Hepatocyte (in vitro differentiated cells): Measurements from ENCODE around the gene FCMR. TPM values are rescaled to one million over a fixed set of nuclear protein-coding genes. Genes with fewer than 3 reads are reported as not detected.

Experiments
- DNase-seq: peaks from one replicate; pipeline ENCODE4 v3.0.0-alpha.2; 2016; ENCODE audit warnings: low spot score
- H2AFZ ChIP-seq: fragments of 200-600 bp; sonication (generic); 2 replicates; pipeline ENCODE4 v1.6.0; 2016; ENCODE audit warnings: antibody characterized with exemption, mild to moderate bottlenecking
- H3K27ac ChIP-seq: fragments of 200-600 bp; sonication (generic); 2 replicates; pipeline ENCODE4 v1.5.1; 2016; ENCODE audit warnings: mild to moderate bottlenecking
- H3K27me3 ChIP-seq: fragments of 200-600 bp; sonication (generic); 2 replicates; pipeline ENCODE4 v1.6.1; 2016
- H3K36me3 ChIP-seq: fragments of 200-600 bp; sonication (generic); replicated peaks from 2 replicates; pipeline ENCODE4 v1.5.1; 2016; ENCODE audit warnings: low read depth; ENCODE audit not compliant: insufficient read depth
- H3K4me1 ChIP-seq: fragments of 200-600 bp; sonication (generic); 2 replicates; pipeline ENCODE4 v1.5.1; 2016; ENCODE audit warnings: mild to moderate bottlenecking, moderate library complexity; ENCODE audit not compliant: insufficient read depth
- H3K4me2 ChIP-seq: fragments of 200-600 bp; sonication (generic); 2 replicates; pipeline ENCODE4 v1.6.0; 2016
- H3K4me3 ChIP-seq: fragments of 200-600 bp; sonication (generic); 2 replicates; pipeline ENCODE4 v1.5.1; 2016; ENCODE audit warnings: mild to moderate bottlenecking
- H3K79me2 ChIP-seq: fragments of 200-600 bp; sonication (generic); 2 replicates; pipeline ENCODE4 v1.6.0; 2017; ENCODE audit warnings: mild to moderate bottlenecking
- H3K9me2 ChIP-seq: fragments of 200-600 bp; sonication (generic); replicated peaks from 2 replicates; pipeline ENCODE4 v1.6.0; 2017; ENCODE audit warnings: mild to moderate bottlenecking; ENCODE audit not compliant: insufficient read depth
- H3K9me3 ChIP-seq: fragments of 200-600 bp; sonication (generic); 2 replicates; pipeline ENCODE4 v1.5.1; 2016; ENCODE audit warnings: low read depth, mild to moderate bottlenecking
- H4K20me1 ChIP-seq: fragments of 200-600 bp; sonication (generic); 2 replicates; pipeline ENCODE4 v1.6.0; 2016; ENCODE audit warnings: mild to moderate bottlenecking; ENCODE audit not compliant: insufficient read depth, poor library complexity, severe bottlenecking
- EZH2 ChIP-seq: fragments of 200-600 bp; sonication (generic); IDR thresholded peaks from 2 replicates; pipeline ENCODE4 v1.6.1; 2016; ENCODE audit warnings: antibody characterized with exemption, mild to moderate bottlenecking, borderline replicate concordance
- EZH2phosphoT487 ChIP-seq: fragments of 200-600 bp; sonication (generic); IDR thresholded peaks from one replicate; pipeline ENCODE4 v1.6.1; 2018; ENCODE audit warnings: antibody characterized with exemption, mild to moderate bottlenecking, low read depth, moderate library complexity; ENCODE audit not compliant: unreplicated experiment, severe bottlenecking
- WGBS: methylation state at CpG from one replicate; pipeline ENCODE4 v1.1.6; 2016; ENCODE audit warnings: low lambda C conversion rate; ENCODE audit errors: missing lambda C conversion rate; 5-methylcytosine and 5-hydroxymethylcytosine counted together
- polyA plus RNA-seq: library from polyadenylated mRNA; unstranded; fragments of >200 nt; fragmentation: Nextera tagmentation; extraction: Ambion mirVana; gene quantifications from 2 replicates; pipeline ENCODE4 v1.2.1, GENCODE V29; 2016
- total RNA-seq: library from RNA; depleted of rRNA; stranded (reverse); fragments of >200 nt; gene quantifications from 2 replicates; pipeline ENCODE4 v1.2.3, GENCODE V29; 2014
- TF ChIP-seq, protein P1 (sequence below): fragments of 200-600 bp; sonication (generic); IDR thresholded peaks from 2 replicates; pipeline ENCODE4 v1.5.1; 2016; ENCODE audit warnings: antibody characterized with exemption, mild to moderate bottlenecking; ENCODE audit not compliant: poor library complexity

Gene FCMR
- total and polyA plus RNA-seq, 2 experiments from 2014 or later: 0.71 to 0.97 TPM

DNA sequence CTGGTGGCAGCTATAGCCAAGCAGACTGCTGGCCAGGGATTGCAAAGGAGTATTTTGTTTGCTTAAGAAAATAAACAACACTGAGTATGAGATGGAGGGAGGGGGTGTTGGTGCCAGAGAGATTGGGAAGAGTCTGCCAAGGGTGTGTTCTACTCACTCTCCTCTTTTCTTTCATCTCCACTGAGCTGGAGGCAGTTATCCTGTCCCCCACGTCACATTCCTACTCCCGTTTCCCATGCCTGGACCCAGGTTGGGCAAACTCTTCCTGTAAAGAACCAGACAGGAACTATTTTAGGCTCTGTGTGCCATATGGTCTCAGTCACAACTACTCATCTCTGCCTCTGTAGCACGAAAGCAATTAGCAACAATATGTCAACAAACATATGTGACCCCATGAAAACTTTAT, 25.9 kb downstream of the FCMR start:
- WGBS: 30% methylated on average over 3 of the region's 3 CpGs
- Histone ChIP-seq H3K36me3 (no peaks in the 10 kb centered on the region), H3K27ac (peak overlapping the region; percentile 50), H2AFZ (no peak overlapping the region), H3K4me3 (no peak overlapping the region), H4K20me1 (no peaks in the 10 kb centered on the region), H3K4me1 (peaks cover 5% of the 10 kb centered on the region), H3K9me3 (no peaks in the 10 kb centered on the region), H3K79me2 (no peaks in the 10 kb centered on the region), H3K27me3 (peaks cover 16% of the 10 kb centered on the region), H3K9me2 (no peaks in the 10 kb centered on the region), H3K4me2 (no peak overlapping the region)
- no peak for TF ChIP-seq EZH2phosphoT487
- no peak for TF ChIP-seq EZH2
- TF ChIP-seq, protein P1, sequence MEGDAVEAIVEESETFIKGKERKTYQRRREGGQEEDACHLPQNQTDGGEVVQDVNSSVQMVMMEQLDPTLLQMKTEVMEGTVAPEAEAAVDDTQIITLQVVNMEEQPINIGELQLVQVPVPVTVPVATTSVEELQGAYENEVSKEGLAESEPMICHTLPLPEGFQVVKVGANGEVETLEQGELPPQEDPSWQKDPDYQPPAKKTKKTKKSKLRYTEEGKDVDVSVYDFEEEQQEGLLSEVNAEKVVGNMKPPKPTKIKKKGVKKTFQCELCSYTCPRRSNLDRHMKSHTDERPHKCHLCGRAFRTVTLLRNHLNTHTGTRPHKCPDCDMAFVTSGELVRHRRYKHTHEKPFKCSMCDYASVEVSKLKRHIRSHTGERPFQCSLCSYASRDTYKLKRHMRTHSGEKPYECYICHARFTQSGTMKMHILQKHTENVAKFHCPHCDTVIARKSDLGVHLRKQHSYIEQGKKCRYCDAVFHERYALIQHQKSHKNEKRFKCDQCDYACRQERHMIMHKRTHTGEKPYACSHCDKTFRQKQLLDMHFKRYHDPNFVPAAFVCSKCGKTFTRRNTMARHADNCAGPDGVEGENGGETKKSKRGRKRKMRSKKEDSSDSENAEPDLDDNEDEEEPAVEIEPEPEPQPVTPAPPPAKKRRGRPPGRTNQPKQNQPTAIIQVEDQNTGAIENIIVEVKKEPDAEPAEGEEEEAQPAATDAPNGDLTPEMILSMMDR: no peak
- no peak for DNase-seq

DNA sequence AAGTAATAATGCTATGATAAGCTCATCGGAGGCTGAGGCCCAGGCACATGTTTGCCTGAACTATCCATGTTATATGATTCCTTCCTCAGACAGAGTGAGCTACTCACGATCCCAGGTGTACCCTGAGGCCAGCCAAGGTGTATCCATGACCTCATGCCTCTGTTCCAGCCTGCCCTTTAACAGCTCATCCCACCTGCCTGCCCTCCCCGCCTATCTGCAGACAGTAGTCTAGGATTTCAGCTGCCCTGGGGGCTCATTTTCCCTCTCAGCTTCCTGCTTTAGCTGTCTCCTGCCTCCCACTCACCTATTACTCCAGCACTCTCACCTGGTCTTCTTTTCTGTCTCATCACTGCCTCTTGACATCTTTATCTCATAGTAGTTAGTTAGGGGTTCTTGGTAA, 26.4 kb downstream of the FCMR start:
- H3K4me2 ChIP-seq: no peak overlapping the region
- H3K9me2 ChIP-seq: no peaks in the 10 kb centered on the region
- peaks cover 5% of the 10 kb centered on the region for H3K4me1 ChIP-seq
- H4K20me1 ChIP-seq: no peaks in the 10 kb centered on the region
- TF ChIP-seq, protein P1: no peak
- TF ChIP-seq EZH2: no peak
- no peak for TF ChIP-seq EZH2phosphoT487
- peaks cover 16% of the 10 kb centered on the region for H3K27me3 ChIP-seq
- DNase-seq: no peak
- no peaks in the 10 kb centered on the region for H3K36me3 ChIP-seq
- no peak overlapping the region for H2AFZ ChIP-seq
- 62% methylated on average over 3 of the region's 3 CpGs for WGBS
- H3K79me2 ChIP-seq: no peaks in the 10 kb centered on the region
- H3K27ac ChIP-seq: peak overlapping the region; percentile 40
- no peaks in the 10 kb centered on the region for H3K9me3 ChIP-seq
- no peak overlapping the region for H3K4me3 ChIP-seq

DNA sequence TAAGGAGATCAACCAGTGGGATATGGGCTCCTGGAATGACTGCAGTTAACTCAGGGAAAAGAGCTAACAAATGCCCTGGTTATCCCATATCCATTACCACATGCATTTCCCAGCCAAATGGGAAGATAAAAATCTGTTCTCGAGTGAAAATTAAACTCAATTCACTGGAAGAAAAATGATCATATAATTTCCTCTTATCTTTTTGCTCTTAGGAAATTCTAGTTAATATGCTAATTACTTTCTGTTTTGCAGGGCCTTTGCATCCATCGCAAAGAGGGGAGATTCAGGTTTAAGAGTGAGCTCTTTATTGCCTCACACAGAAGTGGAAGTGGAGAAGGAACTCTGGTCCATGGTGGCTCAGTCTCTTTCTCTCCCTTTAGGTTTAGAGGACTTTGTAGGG, 28.4 kb downstream of the FCMR start:
- WGBS: 81% methylated on average over 2 of the region's 2 CpGs
- Histone ChIP-seq H2AFZ (no peak overlapping the region), H3K79me2 (no peaks in the 10 kb centered on the region), H3K9me2 (no peaks in the 10 kb centered on the region), H4K20me1 (no peaks in the 10 kb centered on the region), H3K4me1 (peaks cover 8% of the 10 kb centered on the region), H3K36me3 (no peaks in the 10 kb centered on the region), H3K4me3 (no peak overlapping the region), H3K9me3 (no peaks in the 10 kb centered on the region), H3K27ac (no peak overlapping the region), H3K4me2 (no peak overlapping the region), H3K27me3 (peaks cover 11% of the 10 kb centered on the region)
- no peak for DNase-seq
- TF ChIP-seq EZH2: no peak
- TF ChIP-seq, protein P1: no peak
- TF ChIP-seq EZH2phosphoT487: no peak
